WTC11 (cell line): ENCODE results near the gene ANO1. TPM values are rescaled to one million over a fixed set of nuclear protein-coding genes. Genes with fewer than 3 reads are reported as not detected.

Source experiments
- ATAC-seq: fragments of 200-7000 bp; cut with Tn5 transposase; 2 replicates; pipeline ENCODE4 v1.10.0; 2021; ENCODE audit warnings: mild to moderate bottlenecking, moderate library complexity
- CTCF ChIA-PET: fragments of 300-600 bp; sonication (Branson Sonifier 250); formaldehyde crosslinking; loops from one replicate; lab custom pipeline; 2021; ENCODE audit warnings: antibody characterized with exemption; lab: Charles Lee
- POLR2A ChIA-PET: fragments of 350-600 bp; sonication (Branson Sonifier 250); formaldehyde crosslinking; loops from one replicate; lab custom pipeline; 2021; ENCODE audit warnings: antibody characterized with exemption; lab: Charles Lee
- DNase-seq: peaks from one replicate; pipeline ENCODE4 v3.0.0; 2021; ENCODE audit warnings: low spot score
- H3K27ac Mint-ChIP-seq: 2 replicates; pipeline ENCODE4 v1.8.0; 2021; ENCODE audit warnings: mixed read lengths
- H3K27me3 Mint-ChIP-seq: 2 replicates; pipeline ENCODE4 v1.8.0; 2021; ENCODE audit warnings: low read depth, mild to moderate bottlenecking, moderate library complexity, mixed read lengths
- H3K36me3 Mint-ChIP-seq: 2 replicates; pipeline ENCODE4 v1.8.0; 2021; ENCODE audit warnings: mixed read lengths
- H3K4me1 Mint-ChIP-seq: 2 replicates; pipeline ENCODE4 v1.8.0; 2022; ENCODE audit warnings: mixed read lengths
- H3K4me3 Mint-ChIP-seq: 2 replicates; pipeline ENCODE4 v1.8.0; 2021; ENCODE audit warnings: mild to moderate bottlenecking, moderate library complexity, mixed read lengths
- H3K9me3 Mint-ChIP-seq: 2 replicates; pipeline ENCODE4 v1.8.0; 2021; ENCODE audit warnings: mixed read lengths
- ATF1 ChIP-seq: sonication (generic); formaldehyde crosslinking; IDR thresholded peaks from 2 replicates; pipeline ENCODE4 v1.8.1; 2023; ENCODE audit warnings: mild to moderate bottlenecking, moderate library complexity, missing genetic modification reagents
- CREM ChIP-seq: sonication (generic); formaldehyde crosslinking; IDR thresholded peaks from 2 replicates; pipeline ENCODE4 v1.8.1; 2022; ENCODE audit warnings: mild to moderate bottlenecking, missing genetic modification reagents, moderate library complexity
- ESRRA ChIP-seq: sonication (generic); formaldehyde crosslinking; IDR thresholded peaks from 2 replicates; pipeline ENCODE4 v1.8.1; 2022; ENCODE audit warnings: mild to moderate bottlenecking, missing genetic modification reagents, borderline replicate concordance
- FOXP1 ChIP-seq: sonication (generic); formaldehyde crosslinking; IDR thresholded peaks from 2 replicates; pipeline ENCODE4 v1.8.0; 2022; ENCODE audit warnings: missing genetic modification reagents, mild to moderate bottlenecking, moderate library complexity, borderline replicate concordance
- GRHL2 ChIP-seq: fragments of 250-450 bp; sonication (Bioruptor Pico); IDR thresholded peaks from 2 replicates; pipeline ENCODE4 v1.8.0; 2022; ENCODE audit warnings: mild to moderate bottlenecking, moderate library complexity; ENCODE audit not compliant: insufficient replicate concordance, severe bottlenecking
- JAZF1 ChIP-seq: fragments of 250-450 bp; sonication (Bioruptor Pico); IDR thresholded peaks from 2 replicates; pipeline ENCODE4 v1.9.0; 2021; ENCODE audit warnings: moderate library complexity, mild to moderate bottlenecking, inconsistent platforms
- MYBL2 ChIP-seq: sonication (generic); formaldehyde crosslinking; IDR thresholded peaks from 2 replicates; pipeline ENCODE4 v1.8.1; 2023; ENCODE audit warnings: mild to moderate bottlenecking, moderate library complexity, missing genetic modification reagents
- NFE2L1 ChIP-seq: sonication (generic); formaldehyde crosslinking; IDR thresholded peaks from 2 replicates; pipeline ENCODE4 v1.8.1; 2023; ENCODE audit warnings: missing genetic modification reagents
- NR1H2 ChIP-seq: sonication (generic); formaldehyde crosslinking; IDR thresholded peaks from 2 replicates; pipeline ENCODE4 v1.9.0; 2021; ENCODE audit warnings: mild to moderate bottlenecking, moderate library complexity, missing genetic modification reagents
- OVOL2 ChIP-seq: fragments of 250-450 bp; sonication (Bioruptor Pico); IDR thresholded peaks from 2 replicates; pipeline ENCODE4 v1.9.0; 2021; ENCODE audit warnings: mild to moderate bottlenecking, borderline replicate concordance
- PRRX2 ChIP-seq: fragments of 250-450 bp; sonication (Bioruptor Pico); IDR thresholded peaks from 2 replicates; pipeline ENCODE4 v1.8.0; 2021; ENCODE audit warnings: mild to moderate bottlenecking
- RORB ChIP-seq: fragments of 250-450 bp; sonication (Bioruptor Pico); IDR thresholded peaks from 2 replicates; pipeline ENCODE4 v1.9.0; 2021; ENCODE audit warnings: mild to moderate bottlenecking
- SMAD3 ChIP-seq: sonication (generic); formaldehyde crosslinking; IDR thresholded peaks from 2 replicates; pipeline ENCODE4 v1.8.0; 2022; ENCODE audit warnings: missing genetic modification reagents, mild to moderate bottlenecking, borderline replicate concordance
- TCF7 ChIP-seq: sonication (generic); formaldehyde crosslinking; IDR thresholded peaks from 2 replicates; pipeline ENCODE4 v1.8.0; 2022; ENCODE audit warnings: mild to moderate bottlenecking, low read depth, missing genetic modification reagents, moderate library complexity
- TEAD1 ChIP-seq: sonication (generic); formaldehyde crosslinking; IDR thresholded peaks from 2 replicates; pipeline ENCODE4 v1.8.0; 2022; ENCODE audit warnings: mild to moderate bottlenecking, missing genetic modification reagents
- ZNF232 ChIP-seq: sonication (generic); formaldehyde crosslinking; IDR thresholded peaks from 2 replicates; pipeline ENCODE4 v1.8.0; 2022; ENCODE audit warnings: mild to moderate bottlenecking, missing genetic modification reagents
- total RNA-seq: library from RNA; stranded (reverse); gene quantifications from 3 replicates; pipeline ENCODE4 v1.2.3, GENCODE V29; 2021
- TF ChIP-seq, protein P1 (sequence below): sonication (generic); formaldehyde crosslinking; IDR thresholded peaks from 2 replicates; pipeline ENCODE4 v1.8.1; 2023; ENCODE audit warnings: mild to moderate bottlenecking, missing genetic modification reagents
- TF ChIP-seq, protein P2 (sequence below): sonication (generic); formaldehyde crosslinking; IDR thresholded peaks from 2 replicates; pipeline ENCODE4 v1.8.1; 2023; ENCODE audit warnings: mild to moderate bottlenecking, missing genetic modification reagents, borderline replicate concordance
- TF ChIP-seq, protein P3 (sequence below): sonication (generic); formaldehyde crosslinking; IDR thresholded peaks from 2 replicates; pipeline ENCODE4 v1.8.0; 2023; ENCODE audit warnings: missing genetic modification reagents
- TF ChIP-seq, protein P4 (sequence below): fragments of 250-450 bp; sonication (Bioruptor Pico); conservative IDR thresholded peaks from 2 replicates; pipeline ENCODE4 v1.9.0; 2021; ENCODE audit warnings: mild to moderate bottlenecking
- TF ChIP-seq, protein P5 (sequence below): sonication (generic); formaldehyde crosslinking; IDR thresholded peaks from 2 replicates; pipeline ENCODE4 v1.8.1; 2023; ENCODE audit warnings: mild to moderate bottlenecking, missing genetic modification reagents, moderate library complexity
- TF ChIP-seq, protein P6 (sequence below): fragments of 250-450 bp; sonication (Bioruptor Pico); IDR thresholded peaks from 2 replicates; pipeline ENCODE4 v1.8.0; 2021; ENCODE audit warnings: mild to moderate bottlenecking
- TF ChIP-seq, protein P7 (sequence below): sonication (generic); formaldehyde crosslinking; IDR thresholded peaks from 2 replicates; pipeline ENCODE4 v1.8.1; 2022; ENCODE audit warnings: mild to moderate bottlenecking, missing genetic modification reagents, moderate library complexity, borderline replicate concordance

The ANO1 gene
- total RNA-seq, 1 experiment from 2014 or later: 4.1 TPM

DNA sequence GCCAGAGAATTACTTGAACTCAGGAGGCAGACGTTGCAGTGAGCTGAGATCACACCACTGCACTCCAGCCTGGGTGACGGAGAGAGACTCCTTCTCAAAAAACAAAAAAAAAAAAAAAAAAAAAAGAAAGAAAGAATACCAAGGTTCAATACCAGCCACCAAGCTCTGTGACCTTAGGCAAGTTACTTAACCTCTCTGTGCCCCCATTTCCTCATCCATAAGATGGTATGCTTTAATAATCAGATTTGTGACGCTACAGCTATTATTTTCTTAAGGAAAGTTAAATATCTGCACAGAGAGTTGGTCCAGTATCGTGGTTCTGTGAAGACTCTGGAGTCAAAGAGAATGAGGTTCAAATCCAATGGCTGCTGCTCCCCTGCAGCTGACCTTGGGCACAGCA lies 67.7 kb downstream of the ANO1 start:
- H3K27me3 Mint-ChIP-seq: peaks cover 18% of the 10 kb centered on the region
- ChIA-PET CTCF (interaction anchor here (0.8 to 3.5 kb wide), 4 partner anchors 9 to 53 kb away, joined by 3 to 16 read pairs (median 6); no protein-coding TSS in a partner anchor), POLR2A (no interaction called here)
- DNase-seq: no peak
- no peaks in the 10 kb centered on the region for H3K36me3 Mint-ChIP-seq
- H3K9me3 Mint-ChIP-seq: no peaks in the 10 kb centered on the region
- ATAC-seq: no peak
- peaks cover 36% of the 10 kb centered on the region for H3K4me1 Mint-ChIP-seq
- no peak overlapping the region for H3K4me3 Mint-ChIP-seq
- no peak overlapping the region for H3K27ac Mint-ChIP-seq
- TF ChIP-seq TCF7 (CRISPR knock-in tag) (no peak), FOXP1 (CRISPR knock-in tag) (no peak), RORB (CRISPR knock-in tag) (no peak), SMAD3 (no peak), OVOL2 (CRISPR knock-in tag) (no peak), NR1H2 (no peak), ZNF232 (CRISPR knock-in tag) (no peak), TEAD1 (CRISPR knock-in tag) (no peak), ATF1 (CRISPR knock-in tag) (no peak), MYBL2 (CRISPR knock-in tag) (no peak)
- TF ChIP-seq, protein P1, sequence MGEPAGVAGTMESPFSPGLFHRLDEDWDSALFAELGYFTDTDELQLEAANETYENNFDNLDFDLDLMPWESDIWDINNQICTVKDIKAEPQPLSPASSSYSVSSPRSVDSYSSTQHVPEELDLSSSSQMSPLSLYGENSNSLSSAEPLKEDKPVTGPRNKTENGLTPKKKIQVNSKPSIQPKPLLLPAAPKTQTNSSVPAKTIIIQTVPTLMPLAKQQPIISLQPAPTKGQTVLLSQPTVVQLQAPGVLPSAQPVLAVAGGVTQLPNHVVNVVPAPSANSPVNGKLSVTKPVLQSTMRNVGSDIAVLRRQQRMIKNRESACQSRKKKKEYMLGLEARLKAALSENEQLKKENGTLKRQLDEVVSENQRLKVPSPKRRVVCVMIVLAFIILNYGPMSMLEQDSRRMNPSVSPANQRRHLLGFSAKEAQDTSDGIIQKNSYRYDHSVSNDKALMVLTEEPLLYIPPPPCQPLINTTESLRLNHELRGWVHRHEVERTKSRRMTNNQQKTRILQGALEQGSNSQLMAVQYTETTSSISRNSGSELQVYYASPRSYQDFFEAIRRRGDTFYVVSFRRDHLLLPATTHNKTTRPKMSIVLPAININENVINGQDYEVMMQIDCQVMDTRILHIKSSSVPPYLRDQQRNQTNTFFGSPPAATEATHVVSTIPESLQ (CRISPR knock-in tag): no peak

DNA sequence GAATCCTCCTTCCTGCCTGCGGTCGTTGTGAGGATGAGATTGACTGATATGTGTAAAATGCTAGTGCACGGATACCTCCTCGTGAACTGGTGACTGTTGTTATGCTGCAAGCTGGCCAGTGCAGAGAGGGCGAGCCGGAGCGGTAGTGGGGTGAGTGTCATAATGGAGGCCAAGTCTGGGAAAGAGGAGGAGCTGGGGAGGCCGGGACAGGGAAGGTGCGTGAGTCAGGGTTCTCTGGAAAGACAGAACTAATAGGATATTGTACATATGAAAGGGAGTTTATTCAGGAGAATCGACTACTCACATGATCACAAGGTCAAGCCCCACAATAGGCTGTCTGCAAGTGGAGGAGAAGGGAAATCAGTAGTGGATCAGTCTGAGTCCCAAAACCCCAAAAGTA lies 68.2 kb downstream of the ANO1 start:
- CTCF ChIA-PET: interaction anchor here (0.8 to 3.5 kb wide), 3 partner anchors 12 to 53 kb away, joined by 3 to 16 read pairs (median 5); no protein-coding TSS in a partner anchor
- TF ChIP-seq, protein P2, sequence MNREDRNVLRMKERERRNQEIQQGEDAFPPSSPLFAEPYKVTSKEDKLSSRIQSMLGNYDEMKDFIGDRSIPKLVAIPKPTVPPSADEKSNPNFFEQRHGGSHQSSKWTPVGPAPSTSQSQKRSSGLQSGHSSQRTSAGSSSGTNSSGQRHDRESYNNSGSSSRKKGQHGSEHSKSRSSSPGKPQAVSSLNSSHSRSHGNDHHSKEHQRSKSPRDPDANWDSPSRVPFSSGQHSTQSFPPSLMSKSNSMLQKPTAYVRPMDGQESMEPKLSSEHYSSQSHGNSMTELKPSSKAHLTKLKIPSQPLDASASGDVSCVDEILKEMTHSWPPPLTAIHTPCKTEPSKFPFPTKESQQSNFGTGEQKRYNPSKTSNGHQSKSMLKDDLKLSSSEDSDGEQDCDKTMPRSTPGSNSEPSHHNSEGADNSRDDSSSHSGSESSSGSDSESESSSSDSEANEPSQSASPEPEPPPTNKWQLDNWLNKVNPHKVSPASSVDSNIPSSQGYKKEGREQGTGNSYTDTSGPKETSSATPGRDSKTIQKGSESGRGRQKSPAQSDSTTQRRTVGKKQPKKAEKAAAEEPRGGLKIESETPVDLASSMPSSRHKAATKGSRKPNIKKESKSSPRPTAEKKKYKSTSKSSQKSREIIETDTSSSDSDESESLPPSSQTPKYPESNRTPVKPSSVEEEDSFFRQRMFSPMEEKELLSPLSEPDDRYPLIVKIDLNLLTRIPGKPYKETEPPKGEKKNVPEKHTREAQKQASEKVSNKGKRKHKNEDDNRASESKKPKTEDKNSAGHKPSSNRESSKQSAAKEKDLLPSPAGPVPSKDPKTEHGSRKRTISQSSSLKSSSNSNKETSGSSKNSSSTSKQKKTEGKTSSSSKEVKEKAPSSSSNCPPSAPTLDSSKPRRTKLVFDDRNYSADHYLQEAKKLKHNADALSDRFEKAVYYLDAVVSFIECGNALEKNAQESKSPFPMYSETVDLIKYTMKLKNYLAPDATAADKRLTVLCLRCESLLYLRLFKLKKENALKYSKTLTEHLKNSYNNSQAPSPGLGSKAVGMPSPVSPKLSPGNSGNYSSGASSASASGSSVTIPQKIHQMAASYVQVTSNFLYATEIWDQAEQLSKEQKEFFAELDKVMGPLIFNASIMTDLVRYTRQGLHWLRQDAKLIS (CRISPR knock-in tag): no peak
- TF ChIP-seq, protein P3, sequence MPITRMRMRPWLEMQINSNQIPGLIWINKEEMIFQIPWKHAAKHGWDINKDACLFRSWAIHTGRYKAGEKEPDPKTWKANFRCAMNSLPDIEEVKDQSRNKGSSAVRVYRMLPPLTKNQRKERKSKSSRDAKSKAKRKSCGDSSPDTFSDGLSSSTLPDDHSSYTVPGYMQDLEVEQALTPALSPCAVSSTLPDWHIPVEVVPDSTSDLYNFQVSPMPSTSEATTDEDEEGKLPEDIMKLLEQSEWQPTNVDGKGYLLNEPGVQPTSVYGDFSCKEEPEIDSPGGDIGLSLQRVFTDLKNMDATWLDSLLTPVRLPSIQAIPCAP (CRISPR knock-in tag): no peak
- TF ChIP-seq, protein P4, sequence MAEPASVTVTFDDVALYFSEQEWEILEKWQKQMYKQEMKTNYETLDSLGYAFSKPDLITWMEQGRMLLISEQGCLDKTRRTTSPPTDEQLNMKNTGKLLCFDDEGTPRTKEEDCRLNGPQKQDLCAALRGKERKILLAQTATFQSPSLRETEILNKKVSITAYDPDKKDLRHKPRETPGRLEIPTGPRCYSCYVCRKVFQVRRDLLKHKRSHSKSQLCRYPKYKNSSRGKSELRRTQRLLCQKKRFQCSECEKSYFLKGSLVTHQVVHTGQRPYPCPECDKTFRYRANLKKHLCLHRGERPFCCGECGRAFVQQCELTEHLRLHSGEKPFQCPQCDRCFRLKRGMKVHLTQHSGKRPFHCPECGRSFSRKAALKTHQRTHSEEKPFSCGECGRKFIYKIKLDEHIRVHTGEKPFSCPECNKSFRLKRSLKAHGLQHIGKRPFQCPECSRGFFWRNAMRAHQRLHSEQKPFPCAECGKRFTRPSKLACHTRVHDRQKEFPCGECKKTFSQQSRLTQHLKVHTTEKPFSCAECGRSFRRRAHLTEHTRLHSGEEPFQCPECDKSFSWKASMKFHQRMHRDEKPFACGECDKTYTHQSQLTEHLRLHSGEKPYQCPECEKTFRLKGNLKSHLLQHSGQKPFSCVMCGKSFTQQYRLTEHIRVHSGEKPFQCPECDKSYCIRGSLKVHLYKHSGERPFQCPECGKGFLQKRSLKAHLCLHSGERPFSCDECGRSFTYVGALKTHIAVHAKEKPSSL (CRISPR knock-in tag): no peak
- no peak for TF ChIP-seq SMAD3
- TF ChIP-seq, protein P5, sequence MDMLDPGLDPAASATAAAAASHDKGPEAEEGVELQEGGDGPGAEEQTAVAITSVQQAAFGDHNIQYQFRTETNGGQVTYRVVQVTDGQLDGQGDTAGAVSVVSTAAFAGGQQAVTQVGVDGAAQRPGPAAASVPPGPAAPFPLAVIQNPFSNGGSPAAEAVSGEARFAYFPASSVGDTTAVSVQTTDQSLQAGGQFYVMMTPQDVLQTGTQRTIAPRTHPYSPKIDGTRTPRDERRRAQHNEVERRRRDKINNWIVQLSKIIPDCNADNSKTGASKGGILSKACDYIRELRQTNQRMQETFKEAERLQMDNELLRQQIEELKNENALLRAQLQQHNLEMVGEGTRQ (CRISPR knock-in tag): no peak
- no peak for TF ChIP-seq GRHL2 (CRISPR knock-in tag)
- TF ChIP-seq, protein P6, sequence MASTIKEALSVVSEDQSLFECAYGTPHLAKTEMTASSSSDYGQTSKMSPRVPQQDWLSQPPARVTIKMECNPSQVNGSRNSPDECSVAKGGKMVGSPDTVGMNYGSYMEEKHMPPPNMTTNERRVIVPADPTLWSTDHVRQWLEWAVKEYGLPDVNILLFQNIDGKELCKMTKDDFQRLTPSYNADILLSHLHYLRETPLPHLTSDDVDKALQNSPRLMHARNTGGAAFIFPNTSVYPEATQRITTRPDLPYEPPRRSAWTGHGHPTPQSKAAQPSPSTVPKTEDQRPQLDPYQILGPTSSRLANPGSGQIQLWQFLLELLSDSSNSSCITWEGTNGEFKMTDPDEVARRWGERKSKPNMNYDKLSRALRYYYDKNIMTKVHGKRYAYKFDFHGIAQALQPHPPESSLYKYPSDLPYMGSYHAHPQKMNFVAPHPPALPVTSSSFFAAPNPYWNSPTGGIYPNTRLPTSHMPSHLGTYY (CRISPR knock-in tag): no peak
- TF ChIP-seq, protein P7, sequence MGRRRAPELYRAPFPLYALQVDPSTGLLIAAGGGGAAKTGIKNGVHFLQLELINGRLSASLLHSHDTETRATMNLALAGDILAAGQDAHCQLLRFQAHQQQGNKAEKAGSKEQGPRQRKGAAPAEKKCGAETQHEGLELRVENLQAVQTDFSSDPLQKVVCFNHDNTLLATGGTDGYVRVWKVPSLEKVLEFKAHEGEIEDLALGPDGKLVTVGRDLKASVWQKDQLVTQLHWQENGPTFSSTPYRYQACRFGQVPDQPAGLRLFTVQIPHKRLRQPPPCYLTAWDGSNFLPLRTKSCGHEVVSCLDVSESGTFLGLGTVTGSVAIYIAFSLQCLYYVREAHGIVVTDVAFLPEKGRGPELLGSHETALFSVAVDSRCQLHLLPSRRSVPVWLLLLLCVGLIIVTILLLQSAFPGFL: no peak
- TF ChIP-seq ESRRA (CRISPR knock-in tag): no peak
- no peak for TF ChIP-seq PRRX2 (CRISPR knock-in tag)
- TF ChIP-seq CREM (CRISPR knock-in tag): no peak
- no peak for TF ChIP-seq NFE2L1 (CRISPR knock-in tag)
- no peak for TF ChIP-seq JAZF1

More for the DNA sequence above, 68.2 kb downstream of the ANO1 start:
- H3K9me3 Mint-ChIP-seq: no peaks in the 10 kb centered on the region
- H3K27me3 Mint-ChIP-seq: peaks cover 15% of the 10 kb centered on the region
- H3K4me3 Mint-ChIP-seq: no peak overlapping the region
- peaks cover 31% of the 10 kb centered on the region for H3K4me1 Mint-ChIP-seq
- H3K27ac Mint-ChIP-seq: no peak overlapping the region
- ATAC-seq: no peak
- H3K36me3 Mint-ChIP-seq: no peaks in the 10 kb centered on the region
- no peak for DNase-seq
- POLR2A ChIA-PET: no interaction called here
